ENCODE measurements around the gene UNKL. TPM values are rescaled to one million over a fixed set of nuclear protein-coding genes. Genes with fewer than 3 reads are reported as not detected.

UNKL gene
- total RNA-seq, 2 donors from 2014 or later, result 46.4 to 48.3 TPM

DNA sequence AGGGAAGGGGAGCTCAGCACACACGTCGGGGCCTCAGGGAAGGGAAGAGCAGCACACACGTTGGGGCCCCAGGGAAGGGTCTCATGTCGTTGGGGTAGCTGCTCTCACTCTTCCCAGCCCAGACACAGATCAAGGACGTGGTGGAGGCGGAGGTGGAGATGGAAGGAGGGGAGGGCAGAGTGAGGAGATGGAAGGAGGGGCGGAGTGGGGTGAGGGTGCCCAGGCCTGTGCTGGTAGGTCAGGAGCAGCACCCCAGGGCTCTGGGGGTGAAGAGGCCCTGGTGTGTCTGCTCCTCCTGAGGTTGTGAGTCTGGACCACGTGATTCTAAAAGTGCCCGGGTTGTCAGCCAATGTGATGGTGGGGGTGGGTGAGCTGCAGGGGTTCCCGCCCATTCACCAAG is 45.5 kb upstream of the UNKL start:
- peaks cover 14% of the 10 kb centered on the region for H3K36me3 ChIP-seq (ENCODE audit: control insufficient read depth, insufficient read depth, low read length)
- DNase-seq, result no peak
- Mint-ChIP-seq H3K9me3 (no peaks in the 10 kb centered on the region), H3K27me3 (ENCODE audit: insufficient read depth) (no peaks in the 10 kb centered on the region), H3K36me3 (ENCODE audit: low read depth) (peaks cover 31% of the 10 kb centered on the region), H3K4me1 (no peaks in the 10 kb centered on the region), H3K4me3 (no peak overlapping the region), H3K27ac (no peak overlapping the region)
- H3K4me3 ChIP-seq (ENCODE audit: low read length), result no peak overlapping the region
- no peak overlapping the region for H3K9ac ChIP-seq (ENCODE audit: extremely low read depth, low read length, poor library complexity, severe bottlenecking)
- H3K9me3 ChIP-seq (ENCODE audit: control insufficient read depth, low read length), result no peaks in the 10 kb centered on the region
- TF ChIP-seq, protein P1, sequence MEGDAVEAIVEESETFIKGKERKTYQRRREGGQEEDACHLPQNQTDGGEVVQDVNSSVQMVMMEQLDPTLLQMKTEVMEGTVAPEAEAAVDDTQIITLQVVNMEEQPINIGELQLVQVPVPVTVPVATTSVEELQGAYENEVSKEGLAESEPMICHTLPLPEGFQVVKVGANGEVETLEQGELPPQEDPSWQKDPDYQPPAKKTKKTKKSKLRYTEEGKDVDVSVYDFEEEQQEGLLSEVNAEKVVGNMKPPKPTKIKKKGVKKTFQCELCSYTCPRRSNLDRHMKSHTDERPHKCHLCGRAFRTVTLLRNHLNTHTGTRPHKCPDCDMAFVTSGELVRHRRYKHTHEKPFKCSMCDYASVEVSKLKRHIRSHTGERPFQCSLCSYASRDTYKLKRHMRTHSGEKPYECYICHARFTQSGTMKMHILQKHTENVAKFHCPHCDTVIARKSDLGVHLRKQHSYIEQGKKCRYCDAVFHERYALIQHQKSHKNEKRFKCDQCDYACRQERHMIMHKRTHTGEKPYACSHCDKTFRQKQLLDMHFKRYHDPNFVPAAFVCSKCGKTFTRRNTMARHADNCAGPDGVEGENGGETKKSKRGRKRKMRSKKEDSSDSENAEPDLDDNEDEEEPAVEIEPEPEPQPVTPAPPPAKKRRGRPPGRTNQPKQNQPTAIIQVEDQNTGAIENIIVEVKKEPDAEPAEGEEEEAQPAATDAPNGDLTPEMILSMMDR (conservative IDR thresholded peaks at IDR 0.05), result no peak
- no peaks in the 10 kb centered on the region for H3K27me3 ChIP-seq (ENCODE audit: control insufficient read depth, insufficient read depth, low read length, poor library complexity, severe bottlenecking)
- H3K4me1 ChIP-seq (ENCODE audit: control insufficient read depth, insufficient read depth, low read length), result no peaks in the 10 kb centered on the region
- WGBS, 2 experiments (ENCODE audit: insufficient coverage in 1 of 2, insufficient read length in 1 of 2), result 95% methylated on average over 10 of the region's 10 CpGs; no CpG with 5 or more reads in 1 of the 2 experiments
- H3K27ac ChIP-seq (ENCODE audit: low read depth, low read length), result no peak overlapping the region

DNA sequence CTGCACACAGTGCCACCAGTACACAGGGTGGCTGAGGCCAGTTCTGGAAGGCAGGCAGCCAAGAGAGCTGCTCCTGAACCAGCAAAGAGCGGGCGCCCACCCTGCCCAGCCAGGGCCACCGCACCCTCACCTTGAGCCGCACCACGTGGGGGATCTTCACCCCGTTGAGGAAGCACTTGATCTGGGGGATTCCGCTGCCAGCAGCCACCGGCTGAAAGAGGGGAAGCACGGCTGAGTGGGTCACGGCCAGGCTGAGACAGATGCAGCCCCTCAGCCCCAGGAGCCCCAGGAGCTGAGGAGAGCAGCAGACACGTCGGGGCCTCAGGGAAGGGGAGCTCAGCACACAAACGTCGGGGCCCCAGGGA is 44.5 kb upstream of the UNKL start:
- H3K27me3 ChIP-seq (ENCODE audit: control insufficient read depth, insufficient read depth, low read length, poor library complexity, severe bottlenecking), result no peaks in the 10 kb centered on the region
- H3K4me3 ChIP-seq (ENCODE audit: low read length), result no peak overlapping the region
- peaks cover 17% of the 10 kb centered on the region for H3K36me3 ChIP-seq (ENCODE audit: control insufficient read depth, insufficient read depth, low read length)
- Mint-ChIP-seq H3K36me3 (ENCODE audit: low read depth) (peaks cover 31% of the 10 kb centered on the region), H3K4me3 (no peak overlapping the region), H3K4me1 (no peaks in the 10 kb centered on the region), H3K27ac (no peak overlapping the region), H3K9me3 (no peaks in the 10 kb centered on the region), H3K27me3 (ENCODE audit: insufficient read depth) (no peaks in the 10 kb centered on the region)
- no peaks in the 10 kb centered on the region for H3K9me3 ChIP-seq (ENCODE audit: control insufficient read depth, low read length)
- no peak overlapping the region for H3K9ac ChIP-seq (ENCODE audit: extremely low read depth, low read length, poor library complexity, severe bottlenecking)
- H3K27ac ChIP-seq (ENCODE audit: low read depth, low read length), result no peak overlapping the region
- WGBS, 2 experiments (ENCODE audit: insufficient coverage in 1 of 2, insufficient read length in 1 of 2), result 89 to 95% methylated on average over 11 to 14 of the region's 14 CpGs
- TF ChIP-seq, protein P1 (conservative IDR thresholded peaks at IDR 0.05), result no peak
- H3K4me1 ChIP-seq (ENCODE audit: control insufficient read depth, insufficient read depth, low read length), result no peaks in the 10 kb centered on the region
- no peak for DNase-seq

DNA sequence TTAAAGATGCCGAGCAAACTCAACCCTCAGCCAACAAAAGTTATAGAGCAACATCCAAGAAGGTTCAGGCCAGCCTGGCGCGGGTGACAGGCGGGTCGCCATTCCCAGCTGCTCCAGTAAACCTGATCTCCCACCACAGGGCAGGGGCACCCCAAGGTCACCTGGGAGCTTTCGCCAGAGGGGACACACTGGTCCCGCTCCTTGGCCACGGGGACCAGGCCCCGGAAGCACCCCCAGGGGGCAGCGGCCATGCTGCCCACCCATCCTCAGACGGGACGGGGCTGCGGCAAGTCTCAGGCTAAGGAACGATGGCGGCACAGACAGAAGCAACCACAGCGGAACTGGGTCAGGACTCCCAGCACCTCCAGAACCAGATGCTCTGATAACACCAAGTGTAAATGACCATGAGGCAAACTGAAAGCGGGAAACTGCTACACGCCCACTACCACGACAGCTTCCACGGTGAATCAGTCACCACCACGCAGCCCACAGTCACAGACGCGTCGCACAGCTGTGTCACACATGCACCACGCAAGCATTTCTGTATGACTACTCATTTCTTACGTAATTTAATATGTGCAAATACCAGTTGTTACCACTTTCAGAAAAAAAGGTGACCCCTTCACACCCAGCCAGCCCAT is 44.0 kb upstream of the UNKL start:
- H3K36me3 ChIP-seq (ENCODE audit: control insufficient read depth, insufficient read depth, low read length), result peaks cover 17% of the 10 kb centered on the region
- Mint-ChIP-seq H3K4me1 (no peaks in the 10 kb centered on the region), H3K4me3 (no peak overlapping the region), H3K27ac (no peak overlapping the region), H3K9me3 (no peaks in the 10 kb centered on the region), H3K27me3 (ENCODE audit: insufficient read depth) (no peaks in the 10 kb centered on the region), H3K36me3 (ENCODE audit: low read depth) (peaks cover 34% of the 10 kb centered on the region)
- no peak overlapping the region for H3K4me3 ChIP-seq (ENCODE audit: low read length)
- H3K4me1 ChIP-seq (ENCODE audit: control insufficient read depth, insufficient read depth, low read length), result no peaks in the 10 kb centered on the region
- TF ChIP-seq, protein P1 (conservative IDR thresholded peaks at IDR 0.05), result no peak
- H3K9me3 ChIP-seq (ENCODE audit: control insufficient read depth, low read length), result no peaks in the 10 kb centered on the region
- no peak for DNase-seq
- H3K27me3 ChIP-seq (ENCODE audit: control insufficient read depth, insufficient read depth, low read length, poor library complexity, severe bottlenecking), result no peaks in the 10 kb centered on the region
- H3K27ac ChIP-seq (ENCODE audit: low read depth, low read length), result no peak overlapping the region
- WGBS, 2 experiments (ENCODE audit: insufficient coverage in 1 of 2, insufficient read length in 1 of 2), result 91 to 95% methylated on average over 16 to 26 of the region's 26 CpGs
- H3K9ac ChIP-seq (ENCODE audit: extremely low read depth, low read length, poor library complexity, severe bottlenecking), result no peak overlapping the region

Data from endodermal cell (in vitro differentiated cells).